ENCODE data around the gene PRM1. TPM values are rescaled to one million over a fixed set of nuclear protein-coding genes. Genes with fewer than 3 reads are reported as not detected.

PRM1 gene
- total RNA-seq, 3 donors from 2014 or later (not counting 1 experiment from before 2014, with no cell fraction given) = not detected

DNA sequence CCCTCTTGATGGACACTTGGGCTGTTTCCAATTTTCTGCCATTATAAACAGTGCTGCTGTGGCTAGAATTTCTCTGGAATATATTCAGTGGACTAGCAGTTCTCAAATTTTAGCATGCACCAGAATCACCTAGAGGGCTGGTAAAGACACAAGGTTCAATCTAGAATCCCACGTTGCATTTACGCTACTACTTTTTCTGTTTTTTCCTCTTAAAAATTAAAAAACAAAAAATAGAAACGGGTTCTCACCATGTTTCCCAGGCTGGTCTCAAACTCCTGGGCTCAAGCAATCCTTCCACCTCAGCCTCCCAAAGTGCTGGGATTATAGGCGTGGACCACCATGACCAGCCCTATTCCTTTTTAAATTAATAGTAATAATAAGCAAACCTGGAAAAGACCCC lies 14.5 kb upstream of the PRM1 start:
- Mint-ChIP-seq H3K9me3 (no peaks in the 10 kb centered on the region), H3K4me3 (no peak overlapping the region), H3K4me1 (peaks cover 12 to 13% of the 10 kb centered on the region in 2 donors), H3K36me3 (no peaks in the 10 kb centered on the region), H3K27me3 (ENCODE audit: low read depth in 2 of 2) (peaks cover 40 to 51% of the 10 kb centered on the region in 2 donors), H3K27ac (no peak overlapping the region)
- Histone ChIP-seq H3K36me3 (ENCODE audit: control insufficient read depth, insufficient read depth, low read length) (no peaks in the 10 kb centered on the region), H3K4me1 (ENCODE audit: control insufficient read depth, insufficient read depth, low read length) (peaks cover 28% of the 10 kb centered on the region), H3K9me3 (ENCODE audit: control insufficient read depth, insufficient read depth, low read length) (no peaks in the 10 kb centered on the region), H3K27ac (ENCODE audit: low read length) (no peak overlapping the region), H3K4me3 (ENCODE audit: low read length) (no peak overlapping the region), H3K27me3 (ENCODE audit: control insufficient read depth, insufficient read depth, low read length) (peaks cover 24% of the 10 kb centered on the region)
- no peak for ATAC-seq
- 96% methylated on average over 3 of the region's 4 CpGs for WGBS (ENCODE audit: insufficient coverage)
- intact Hi-C loops (cut with micrococcal nuclease) = loop anchor here (5.0 kb wide), 1 partner anchor 57 kb away; no protein-coding TSS in a partner anchor
- no peak for DNase-seq
- TF ChIP-seq, protein P1, sequence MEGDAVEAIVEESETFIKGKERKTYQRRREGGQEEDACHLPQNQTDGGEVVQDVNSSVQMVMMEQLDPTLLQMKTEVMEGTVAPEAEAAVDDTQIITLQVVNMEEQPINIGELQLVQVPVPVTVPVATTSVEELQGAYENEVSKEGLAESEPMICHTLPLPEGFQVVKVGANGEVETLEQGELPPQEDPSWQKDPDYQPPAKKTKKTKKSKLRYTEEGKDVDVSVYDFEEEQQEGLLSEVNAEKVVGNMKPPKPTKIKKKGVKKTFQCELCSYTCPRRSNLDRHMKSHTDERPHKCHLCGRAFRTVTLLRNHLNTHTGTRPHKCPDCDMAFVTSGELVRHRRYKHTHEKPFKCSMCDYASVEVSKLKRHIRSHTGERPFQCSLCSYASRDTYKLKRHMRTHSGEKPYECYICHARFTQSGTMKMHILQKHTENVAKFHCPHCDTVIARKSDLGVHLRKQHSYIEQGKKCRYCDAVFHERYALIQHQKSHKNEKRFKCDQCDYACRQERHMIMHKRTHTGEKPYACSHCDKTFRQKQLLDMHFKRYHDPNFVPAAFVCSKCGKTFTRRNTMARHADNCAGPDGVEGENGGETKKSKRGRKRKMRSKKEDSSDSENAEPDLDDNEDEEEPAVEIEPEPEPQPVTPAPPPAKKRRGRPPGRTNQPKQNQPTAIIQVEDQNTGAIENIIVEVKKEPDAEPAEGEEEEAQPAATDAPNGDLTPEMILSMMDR (IDR thresholded peaks at IDR 0.05) = no peak

DNA sequence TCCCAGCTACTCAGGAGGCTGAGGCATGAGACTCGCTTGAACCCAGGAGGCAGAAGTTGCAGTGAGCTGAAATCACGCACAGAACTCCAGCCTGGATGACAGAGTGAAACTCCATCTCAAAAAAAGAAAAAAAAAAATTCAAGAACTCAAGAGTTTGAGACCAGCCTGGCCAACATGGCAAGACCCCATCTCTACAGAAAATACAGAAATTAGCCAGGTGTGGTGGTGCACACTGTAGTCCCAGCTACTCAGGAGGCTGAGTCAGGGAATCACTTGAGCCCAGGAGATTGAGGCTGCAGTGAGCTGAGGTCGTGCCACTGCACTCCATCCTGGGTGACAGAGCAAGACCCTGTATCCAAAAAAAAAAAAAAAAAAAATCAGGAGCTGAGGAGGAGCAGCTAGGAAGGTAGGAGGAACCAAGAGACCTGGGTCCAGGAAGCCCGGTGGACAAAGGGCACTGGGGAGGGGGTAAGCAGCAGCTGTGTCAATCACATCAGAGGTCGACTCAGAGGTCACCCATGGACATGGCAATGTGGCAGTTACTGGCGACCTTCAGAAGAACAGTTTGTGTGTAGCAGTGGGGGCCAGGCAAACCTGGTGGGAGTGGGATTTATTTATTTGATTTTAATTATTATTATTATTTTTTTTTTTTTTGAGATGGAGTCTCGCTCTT lies 11.1 kb upstream of the PRM1 start:
- Mint-ChIP-seq H3K27me3 (ENCODE audit: low read depth in 2 of 2) (peaks cover 69 to 75% of the 10 kb centered on the region in 2 donors), H3K4me3 (no peak overlapping the region), H3K36me3 (no peaks in the 10 kb centered on the region), H3K27ac (no peak overlapping the region), H3K4me1 (peaks cover 5 to 7% of the 10 kb centered on the region in 2 donors), H3K9me3 (no peaks in the 10 kb centered on the region)
- Histone ChIP-seq H3K27ac (ENCODE audit: low read length) (no peak overlapping the region), H3K4me3 (ENCODE audit: low read length) (no peak overlapping the region), H3K36me3 (ENCODE audit: control insufficient read depth, insufficient read depth, low read length) (no peaks in the 10 kb centered on the region), H3K4me1 (ENCODE audit: control insufficient read depth, insufficient read depth, low read length) (peaks cover 14% of the 10 kb centered on the region), H3K9me3 (ENCODE audit: control insufficient read depth, insufficient read depth, low read length) (no peaks in the 10 kb centered on the region), H3K27me3 (ENCODE audit: control insufficient read depth, insufficient read depth, low read length) (peaks cover 24% of the 10 kb centered on the region)
- DNase-seq (no peak), ATAC-seq (no peak)
- intact Hi-C loops (cut with micrococcal nuclease) = no loop called here
- TF ChIP-seq, protein P1 (IDR thresholded peaks at IDR 0.05) = no peak
- WGBS (ENCODE audit: insufficient coverage) = 95% methylated on average over 7 of the region's 7 CpGs

DNA sequence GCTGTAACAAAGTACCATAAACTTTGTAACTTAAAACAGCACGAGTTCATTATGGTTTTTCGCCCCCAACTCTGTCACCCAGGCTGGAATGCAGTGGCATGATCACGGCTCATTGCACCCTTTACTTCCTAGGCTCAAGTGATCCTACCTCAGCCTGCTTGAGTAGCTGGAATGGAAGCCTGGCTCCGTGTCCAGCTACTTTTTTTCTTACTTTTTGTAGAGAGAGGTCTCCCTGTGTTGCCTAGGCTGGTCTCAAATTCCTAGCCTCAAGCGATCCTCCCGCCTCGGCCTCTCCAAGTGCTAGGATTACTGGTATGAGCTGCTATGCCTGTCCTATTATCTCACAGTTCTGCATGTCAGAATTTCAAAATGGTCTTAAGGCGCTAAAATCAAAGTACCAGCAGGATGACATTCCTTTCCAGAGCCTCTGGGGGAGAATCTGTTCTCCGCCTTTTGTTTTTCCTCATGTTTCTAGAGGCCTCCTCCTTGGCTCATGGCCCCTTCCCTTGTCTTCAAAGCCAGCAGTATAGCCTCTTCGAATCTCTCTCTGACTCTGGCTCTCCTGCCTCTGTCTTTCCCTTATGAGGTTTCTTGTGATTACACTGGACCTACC lies 10.1 kb upstream of the PRM1 start:
- WGBS (ENCODE audit: insufficient coverage) = 93% methylated on average over 10 of the region's 10 CpGs
- ATAC-seq = no peak

More for the DNA sequence above, 10.1 kb upstream of the PRM1 start:
- TF ChIP-seq, protein P1 (IDR thresholded peaks at IDR 0.05) = no peak
- no peak overlapping the region for H3K27ac Mint-ChIP-seq
- Histone ChIP-seq H3K4me3 (ENCODE audit: low read length) (no peak overlapping the region), H3K9me3 (ENCODE audit: control insufficient read depth, insufficient read depth, low read length) (no peaks in the 10 kb centered on the region), H3K27ac (ENCODE audit: low read length) (no peak overlapping the region), H3K27me3 (ENCODE audit: control insufficient read depth, insufficient read depth, low read length) (peaks cover 17% of the 10 kb centered on the region), H3K36me3 (ENCODE audit: control insufficient read depth, insufficient read depth, low read length) (no peaks in the 10 kb centered on the region), H3K4me1 (ENCODE audit: control insufficient read depth, insufficient read depth, low read length) (peaks cover 4% of the 10 kb centered on the region)
- intact Hi-C loops (cut with micrococcal nuclease) = no loop called here
- H3K4me3 Mint-ChIP-seq = no peak overlapping the region
- H3K4me1 Mint-ChIP-seq = no peaks in the 10 kb centered on the region
- DNase-seq = no peak
- H3K27me3 Mint-ChIP-seq (ENCODE audit: low read depth in 2 of 2) = peaks cover 68 to 75% of the 10 kb centered on the region in 2 donors
- H3K9me3 Mint-ChIP-seq = no peaks in the 10 kb centered on the region
- H3K36me3 Mint-ChIP-seq = no peaks in the 10 kb centered on the region
